Neutrophil (primary cell): ENCODE data around the gene FAF1.

Source experiments
- H3K27ac ChIP-seq: fragments of 200-600 bp; sonication (generic); 2 replicates; pipeline ENCODE4 v1.5.1; 2016; ENCODE audit warnings: mild to moderate bottlenecking, moderate library complexity
- H3K27me3 ChIP-seq: fragments of 200-600 bp; sonication (generic); 2 replicates; pipeline ENCODE4 v1.6.0; 2016; ENCODE audit warnings: mild to moderate bottlenecking
- H3K36me3 ChIP-seq: fragments of 200-600 bp; sonication (generic); 2 replicates; pipeline ENCODE4 v1.5.1; 2017
- H3K4me1 ChIP-seq, 2 experiments: fragments of 200-600 bp in 1 of 2; sonication (generic) in 1 of 2; 1 replicate in 1 of 2; 2 replicates in 1 of 2; pipeline versions ENCODE4 v1.5.1 to v1.6.1; 2013 to 2016; ENCODE audit warnings: low read depth in 1 of 2, low read length in 1 of 2, mild to moderate bottlenecking in 1 of 2, moderate library complexity in 1 of 2; ENCODE audit not compliant: control insufficient read depth in 1 of 2, insufficient read depth in 1 of 2
- H3K4me3 ChIP-seq, 2 experiments: fragments of 200-600 bp in 1 of 2; sonication (generic) in 1 of 2; 1 replicate in 1 of 2; 2 replicates in 1 of 2; pipeline ENCODE4 v1.5.1; 2013 to 2016; ENCODE audit warnings: low read depth in 1 of 2, low read length in 1 of 2, mild to moderate bottlenecking in 1 of 2, moderate library complexity in 1 of 2
- H3K9me3 ChIP-seq: fragments of 200-600 bp; sonication (generic); 2 replicates; pipeline ENCODE4 v1.5.1; 2016
- TF ChIP-seq, protein P1 (sequence below): fragments of 200-600 bp; sonication (generic); IDR thresholded peaks from 2 replicates; pipeline ENCODE4 v1.5.1; 2016; ENCODE audit warnings: antibody characterized with exemption

Gene FAF1

DNA sequence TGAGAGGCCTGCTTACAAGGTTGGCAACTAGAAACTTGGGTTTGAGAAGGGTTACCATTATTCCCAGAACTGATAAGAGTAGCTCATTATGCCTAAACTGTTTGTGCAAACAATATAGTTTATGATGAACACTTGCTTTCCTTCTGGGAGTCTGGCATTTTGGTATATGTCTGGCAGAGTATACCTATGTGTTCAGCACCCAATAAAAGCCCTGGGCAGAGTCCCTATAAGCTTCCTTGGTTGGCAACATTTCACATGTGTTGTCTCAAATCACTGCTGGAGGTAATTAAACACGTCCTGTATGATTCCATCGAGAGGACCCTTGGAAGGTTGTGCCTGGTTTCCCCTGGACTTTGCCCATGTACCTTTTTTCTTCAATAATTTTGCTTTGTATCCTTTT lies 497.1 kb downstream of the FAF1 start:
- Histone ChIP-seq H3K27ac (no peak overlapping the region), H3K27me3 (no peaks in the 10 kb centered on the region), H3K4me1 (peaks cover 4 to 10% of the 10 kb centered on the region in 2 experiments), H3K36me3 (no peaks in the 10 kb centered on the region), H3K4me3 (no peak overlapping the region), H3K9me3 (no peaks in the 10 kb centered on the region)
- TF ChIP-seq, protein P1, sequence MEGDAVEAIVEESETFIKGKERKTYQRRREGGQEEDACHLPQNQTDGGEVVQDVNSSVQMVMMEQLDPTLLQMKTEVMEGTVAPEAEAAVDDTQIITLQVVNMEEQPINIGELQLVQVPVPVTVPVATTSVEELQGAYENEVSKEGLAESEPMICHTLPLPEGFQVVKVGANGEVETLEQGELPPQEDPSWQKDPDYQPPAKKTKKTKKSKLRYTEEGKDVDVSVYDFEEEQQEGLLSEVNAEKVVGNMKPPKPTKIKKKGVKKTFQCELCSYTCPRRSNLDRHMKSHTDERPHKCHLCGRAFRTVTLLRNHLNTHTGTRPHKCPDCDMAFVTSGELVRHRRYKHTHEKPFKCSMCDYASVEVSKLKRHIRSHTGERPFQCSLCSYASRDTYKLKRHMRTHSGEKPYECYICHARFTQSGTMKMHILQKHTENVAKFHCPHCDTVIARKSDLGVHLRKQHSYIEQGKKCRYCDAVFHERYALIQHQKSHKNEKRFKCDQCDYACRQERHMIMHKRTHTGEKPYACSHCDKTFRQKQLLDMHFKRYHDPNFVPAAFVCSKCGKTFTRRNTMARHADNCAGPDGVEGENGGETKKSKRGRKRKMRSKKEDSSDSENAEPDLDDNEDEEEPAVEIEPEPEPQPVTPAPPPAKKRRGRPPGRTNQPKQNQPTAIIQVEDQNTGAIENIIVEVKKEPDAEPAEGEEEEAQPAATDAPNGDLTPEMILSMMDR, result no peak

DNA sequence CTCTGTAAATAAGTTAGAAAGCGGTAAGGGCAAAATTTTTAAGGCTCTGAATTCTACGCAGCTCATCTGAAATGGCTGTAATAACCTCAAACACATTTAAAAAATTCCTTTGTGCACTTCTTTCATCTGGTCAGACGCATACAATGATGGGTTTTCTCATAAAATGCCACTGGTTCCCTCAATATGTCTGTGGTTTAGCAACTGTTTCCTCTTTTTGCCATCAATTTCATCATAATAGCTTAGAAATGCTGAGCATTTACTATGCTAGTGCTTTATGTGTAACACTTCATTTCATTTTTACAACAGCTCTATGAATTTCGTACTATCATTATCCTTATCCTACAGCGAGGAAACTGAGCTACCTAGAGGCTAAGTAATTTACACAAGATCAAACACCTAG lies 501.6 kb downstream of the FAF1 start:
- Histone ChIP-seq H3K36me3 (no peaks in the 10 kb centered on the region), H3K9me3 (no peaks in the 10 kb centered on the region), H3K27ac (no peak overlapping the region), H3K4me1 (peaks cover 4 to 15% of the 10 kb centered on the region in 2 experiments), H3K4me3 (no peak overlapping the region), H3K27me3 (no peaks in the 10 kb centered on the region)
- TF ChIP-seq, protein P1, result no peak

DNA sequence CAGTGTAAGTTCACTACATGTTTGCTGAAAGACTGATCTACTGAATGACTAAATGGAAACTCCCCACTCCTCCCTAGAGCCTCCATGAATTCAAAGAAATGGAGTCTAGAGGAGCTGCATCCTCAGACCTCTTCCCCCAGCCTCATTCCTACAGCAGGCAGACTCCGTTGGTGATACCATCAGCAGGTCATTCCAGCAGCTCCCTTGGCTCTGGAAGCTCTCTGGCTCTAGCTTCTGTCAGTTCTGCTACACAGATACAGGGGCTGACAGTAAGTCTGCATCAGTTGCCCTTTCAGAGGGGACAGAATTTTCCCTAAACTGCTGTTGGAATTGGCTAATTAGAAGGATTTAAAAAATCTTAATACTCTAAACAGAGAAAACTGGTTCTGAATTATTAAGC lies 505.2 kb downstream of the FAF1 start:
- Histone ChIP-seq H3K36me3 (no peaks in the 10 kb centered on the region), H3K9me3 (no peaks in the 10 kb centered on the region), H3K27ac (no peak overlapping the region), H3K4me3 (no peak overlapping the region), H3K4me1 (peaks cover 4 to 15% of the 10 kb centered on the region in 2 experiments), H3K27me3 (no peaks in the 10 kb centered on the region)
- TF ChIP-seq, protein P1, result no peak

DNA sequence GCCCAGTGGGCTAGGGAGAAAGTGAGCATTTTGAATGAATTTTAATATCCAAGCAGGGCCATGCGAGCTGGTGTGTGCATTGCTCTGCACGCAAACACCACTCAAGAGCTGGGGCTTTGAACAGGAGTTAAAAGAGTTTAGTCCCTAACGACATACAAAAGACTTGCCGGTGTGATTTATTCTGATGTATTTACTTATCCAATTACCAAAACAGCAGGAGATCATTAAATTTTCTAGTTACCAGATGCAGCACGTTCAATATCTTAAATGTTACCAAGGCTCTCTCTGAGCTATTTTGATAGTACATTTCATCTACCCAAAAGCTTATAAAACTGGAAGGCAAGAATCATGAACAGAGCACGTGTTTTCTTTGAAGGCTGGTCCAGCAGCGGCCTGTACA lies 506.8 kb downstream of the FAF1 start:
- TF ChIP-seq, protein P1, result no peak
- no peak overlapping the region for H3K4me3 ChIP-seq
- no peaks in the 10 kb centered on the region for H3K9me3 ChIP-seq
- H3K27me3 ChIP-seq, result no peaks in the 10 kb centered on the region
- H3K4me1 ChIP-seq, result peaks cover 0 to 5% of the 10 kb centered on the region in 2 experiments
- no peaks in the 10 kb centered on the region for H3K36me3 ChIP-seq
- no peak overlapping the region for H3K27ac ChIP-seq

DNA sequence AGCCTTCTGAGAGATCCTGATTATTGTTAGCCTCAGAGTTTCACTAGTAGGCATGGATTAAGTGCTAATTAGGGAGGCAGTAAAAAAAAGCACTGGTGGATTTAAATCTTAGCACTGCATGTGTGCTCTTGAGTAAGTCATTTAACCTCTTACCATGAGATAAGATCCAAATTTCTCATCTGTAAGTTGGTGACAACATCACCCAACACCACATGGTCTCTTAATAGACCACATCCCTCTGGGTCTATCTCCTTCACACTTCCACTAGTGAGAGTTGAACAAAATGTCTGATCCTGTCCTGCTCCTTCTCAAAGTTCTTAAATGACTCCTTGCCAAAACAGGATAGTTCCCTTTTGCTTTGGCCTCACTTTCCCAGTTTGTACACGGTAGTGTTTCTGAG lies 507.4 kb downstream of the FAF1 start:
- no peak overlapping the region for H3K4me3 ChIP-seq
- TF ChIP-seq, protein P1, result no peak
- H3K36me3 ChIP-seq, result no peaks in the 10 kb centered on the region
- peaks cover 0 to 4% of the 10 kb centered on the region in 2 experiments for H3K4me1 ChIP-seq
- no peaks in the 10 kb centered on the region for H3K9me3 ChIP-seq
- H3K27ac ChIP-seq, result no peak overlapping the region
- no peaks in the 10 kb centered on the region for H3K27me3 ChIP-seq
